OCI-LY7 (cell line): ENCODE results near the gene DCPS.

Experiments
- EZH2phosphoT487 ChIP-seq: fragments of 200-600 bp; sonication (generic); IDR thresholded peaks from 2 replicates; pipeline ENCODE4 v1.6.1; 2018; ENCODE audit warnings: low read depth, borderline replicate concordance, mild to moderate bottlenecking, mixed run types, antibody characterized with exemption, low read length, moderate library complexity, mixed read lengths
- TF ChIP-seq, protein P1 (sequence below): fragments of 200-600 bp; sonication (generic); conservative IDR thresholded peaks from 2 replicates; pipeline ENCODE4 v1.5.1; 2014; ENCODE audit warnings: mild to moderate bottlenecking, antibody characterized with exemption, low read length, moderate library complexity, mixed read lengths

DNA sequence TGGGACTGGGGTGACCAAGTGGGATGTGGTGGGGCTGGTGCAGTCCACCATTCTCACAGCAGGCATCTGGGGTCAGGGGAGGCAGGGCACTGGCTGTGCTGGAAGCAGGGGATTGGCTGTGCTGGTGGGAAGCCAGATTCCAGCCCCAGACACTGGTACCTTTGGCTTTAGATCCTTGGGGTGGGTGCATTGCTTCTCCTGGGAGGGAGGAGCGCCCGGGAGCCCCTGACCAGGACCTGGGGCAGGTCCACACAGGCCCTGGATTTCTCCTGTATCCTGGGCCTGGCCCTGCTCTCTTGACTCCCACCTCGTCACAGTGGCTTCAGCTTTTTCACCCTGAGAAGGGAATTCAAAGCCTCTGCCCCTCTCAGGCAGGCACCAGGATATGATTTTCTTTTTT is 90.2 kb downstream of the DCPS start:
- TF ChIP-seq, protein P1, sequence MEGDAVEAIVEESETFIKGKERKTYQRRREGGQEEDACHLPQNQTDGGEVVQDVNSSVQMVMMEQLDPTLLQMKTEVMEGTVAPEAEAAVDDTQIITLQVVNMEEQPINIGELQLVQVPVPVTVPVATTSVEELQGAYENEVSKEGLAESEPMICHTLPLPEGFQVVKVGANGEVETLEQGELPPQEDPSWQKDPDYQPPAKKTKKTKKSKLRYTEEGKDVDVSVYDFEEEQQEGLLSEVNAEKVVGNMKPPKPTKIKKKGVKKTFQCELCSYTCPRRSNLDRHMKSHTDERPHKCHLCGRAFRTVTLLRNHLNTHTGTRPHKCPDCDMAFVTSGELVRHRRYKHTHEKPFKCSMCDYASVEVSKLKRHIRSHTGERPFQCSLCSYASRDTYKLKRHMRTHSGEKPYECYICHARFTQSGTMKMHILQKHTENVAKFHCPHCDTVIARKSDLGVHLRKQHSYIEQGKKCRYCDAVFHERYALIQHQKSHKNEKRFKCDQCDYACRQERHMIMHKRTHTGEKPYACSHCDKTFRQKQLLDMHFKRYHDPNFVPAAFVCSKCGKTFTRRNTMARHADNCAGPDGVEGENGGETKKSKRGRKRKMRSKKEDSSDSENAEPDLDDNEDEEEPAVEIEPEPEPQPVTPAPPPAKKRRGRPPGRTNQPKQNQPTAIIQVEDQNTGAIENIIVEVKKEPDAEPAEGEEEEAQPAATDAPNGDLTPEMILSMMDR, result no peak
- TF ChIP-seq EZH2phosphoT487, result no peak
